Measurements from ENCODE around the gene TERF2IP.
A peak's percentile ranks its signal among the peaks of the same experiment; 100 is the strongest.

The TERF2IP gene

GRCh38 chr16:75647112-75647491, 471 bp upstream of the TERF2IP start:
- H3K27me3 ChIP-seq (replicated peaks) = no peaks in the 10 kb centered on the region
- no peak for DNase-seq
- peaks cover 11% of the 10 kb centered on the region for H3K36me3 ChIP-seq (replicated peaks)
- TF ChIP-seq CTCF (IDR thresholded peaks at IDR 0.05; ENCODE audit: low read depth, low read length, missing control alignments) = no peak
- in situ Hi-C loops (cut with HindIII; ENCODE audit: low pct_ligation_motif_present, low sequenced_read_pairs) = no loop called here
- H3K4me3 ChIP-seq (ENCODE audit: low read depth, low read length) = peak overlapping the region; percentile 97
- peak overlapping the region; percentile 59 for H3K27ac ChIP-seq

- DNase-seq = peak; percentile 78
- in situ Hi-C loops (cut with HindIII; ENCODE audit: low pct_ligation_motif_present, low sequenced_read_pairs) = no loop called here
- Histone ChIP-seq H3K27ac (peak overlapping the region; percentile 84), H3K27me3 (replicated peaks) (no peaks in the 10 kb centered on the region), H3K36me3 (replicated peaks) (peaks cover 6% of the 10 kb centered on the region), H3K4me3 (ENCODE audit: low read depth, low read length) (peak overlapping the region; percentile 97)
- TF ChIP-seq CTCF (IDR thresholded peaks at IDR 0.05; ENCODE audit: low read depth, low read length, missing control alignments) = no peak
Observed at GRCh38 chr16:75648265-75649076, 898 bp downstream of the TERF2IP start.

- no peak for DNase-seq
- in situ Hi-C loops (cut with HindIII; ENCODE audit: low pct_ligation_motif_present, low sequenced_read_pairs) = no loop called here
- Histone ChIP-seq H3K4me3 (ENCODE audit: low read depth, low read length) (no peak overlapping the region), H3K27me3 (replicated peaks) (no peaks in the 10 kb centered on the region), H3K27ac (no peak overlapping the region), H3K36me3 (replicated peaks) (peaks cover 40% of the 10 kb centered on the region)
- TF ChIP-seq CTCF (IDR thresholded peaks at IDR 0.05; ENCODE audit: low read depth, low read length, missing control alignments) = no peak
Observed at GRCh38 chr16:75653922-75654321, 6.3 kb downstream of the TERF2IP start.

DNA sequence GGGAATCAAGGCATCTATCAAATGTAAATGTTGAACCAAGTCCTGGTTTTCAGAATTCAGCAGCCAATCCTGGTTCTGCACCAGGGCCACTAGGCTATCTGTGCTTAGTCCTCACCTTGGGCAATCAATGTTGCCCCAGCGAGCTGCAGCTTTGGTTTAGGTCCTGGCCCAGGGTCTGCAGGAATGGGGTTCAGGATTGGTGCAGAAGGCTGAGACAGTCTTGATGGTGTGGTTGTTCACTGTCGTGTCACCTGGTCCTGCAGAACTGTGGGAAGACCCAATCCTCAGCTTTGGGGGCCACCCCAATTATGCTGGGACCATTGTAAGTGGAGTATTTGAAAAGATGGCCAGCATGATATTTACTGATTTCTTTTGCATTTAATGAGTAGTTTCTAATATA, 10.6 kb downstream of the TERF2IP start:
- H3K36me3 ChIP-seq (replicated peaks) = peaks cover 40% of the 10 kb centered on the region
- no peak overlapping the region for H3K27ac ChIP-seq
- in situ Hi-C loops (cut with HindIII; ENCODE audit: low pct_ligation_motif_present, low sequenced_read_pairs) = no loop called here
- no peak overlapping the region for H3K4me3 ChIP-seq (ENCODE audit: low read depth, low read length)
- DNase-seq = no peak
- no peak for TF ChIP-seq CTCF (IDR thresholded peaks at IDR 0.05; ENCODE audit: low read depth, low read length, missing control alignments)
- no peaks in the 10 kb centered on the region for H3K27me3 ChIP-seq (replicated peaks)

DNA sequence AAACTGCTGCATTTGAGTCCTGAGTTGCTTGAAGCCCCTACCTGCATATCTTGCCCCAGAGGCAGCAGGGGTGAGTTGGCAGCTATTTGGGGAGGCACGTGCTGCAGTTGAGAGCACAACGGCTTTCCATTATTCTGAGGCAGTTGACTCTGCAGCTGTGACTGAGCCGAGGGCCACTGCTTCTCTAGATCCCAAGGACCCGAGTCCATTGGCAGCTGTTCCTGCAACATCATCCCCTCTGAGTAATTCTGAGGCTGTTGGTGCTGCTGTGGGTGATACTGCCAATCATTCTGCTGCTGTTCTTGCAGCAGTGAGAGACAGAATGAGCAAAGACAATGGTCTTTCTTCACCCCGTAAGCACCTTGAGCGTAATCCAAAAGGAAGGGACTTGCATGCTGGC, 12.7 kb downstream of the TERF2IP start:
- Histone ChIP-seq H3K36me3 (replicated peaks) (peaks cover 29% of the 10 kb centered on the region), H3K4me3 (ENCODE audit: low read depth, low read length) (no peak overlapping the region), H3K27ac (no peak overlapping the region), H3K27me3 (replicated peaks) (no peaks in the 10 kb centered on the region)
- TF ChIP-seq CTCF (IDR thresholded peaks at IDR 0.05; ENCODE audit: low read depth, low read length, missing control alignments) = no peak
- no peak for DNase-seq
- in situ Hi-C loops (cut with HindIII; ENCODE audit: low pct_ligation_motif_present, low sequenced_read_pairs) = no loop called here
